Esophagus squamous epithelium (tissue), 4 donors: Measurements from ENCODE around the gene ZNF710.

Experiments
- CTCF ChIP-seq, 6 experiments: fragments of 450-650 bp in 4 of 6; fragments of 200-600 bp in 2 of 6; sonication (generic) in 2 of 6; IDR thresholded peaks; one replicate each; pipeline ENCODE4 v1.5.1; 2016 to 2019; ENCODE audit warnings: antibody characterized with exemption in 6 of 6, mild to moderate bottlenecking in 4 of 6, moderate library complexity in 4 of 6
- POLR2A ChIP-seq, 4 donors: fragments of 450-650 bp; IDR thresholded peaks; one replicate each; pipeline ENCODE4 v1.6.1; 2017; ENCODE audit warnings: antibody characterized with exemption in 4 of 4, mild to moderate bottlenecking in 4 of 4, moderate library complexity in 3 of 4

- TF ChIP-seq POLR2A (IDR thresholded peaks at IDR 0.05) (no peak), CTCF (IDR thresholded peaks at IDR 0.05) (no peak)
Measured at GRCh38 chr15:90043530-90044010, 42.4 kb downstream of the ZNF710 start.
